Measurements from ENCODE around the gene DCDC1. TPM values are rescaled to one million over a fixed set of nuclear protein-coding genes. Genes with fewer than 3 reads are reported as not detected.

Gene DCDC1
- total and polyA plus RNA-seq, 12 donors, result 0.07 to 1.5 (median 0.29) TPM; not detected in 1

GRCh38 chr11:30855383-30856006 lies 514.0 kb downstream of the DCDC1 start:
- H3K27ac ChIP-seq, result no peak overlapping the region
- DNase-seq, result no peak
- intact Hi-C loops (cut with DNase I), result loop anchor here (5.0 to 10.0 kb wide), 2 partner anchors 508 to 511 kb away; no protein-coding TSS in a partner anchor
- TF ChIP-seq, protein P1, sequence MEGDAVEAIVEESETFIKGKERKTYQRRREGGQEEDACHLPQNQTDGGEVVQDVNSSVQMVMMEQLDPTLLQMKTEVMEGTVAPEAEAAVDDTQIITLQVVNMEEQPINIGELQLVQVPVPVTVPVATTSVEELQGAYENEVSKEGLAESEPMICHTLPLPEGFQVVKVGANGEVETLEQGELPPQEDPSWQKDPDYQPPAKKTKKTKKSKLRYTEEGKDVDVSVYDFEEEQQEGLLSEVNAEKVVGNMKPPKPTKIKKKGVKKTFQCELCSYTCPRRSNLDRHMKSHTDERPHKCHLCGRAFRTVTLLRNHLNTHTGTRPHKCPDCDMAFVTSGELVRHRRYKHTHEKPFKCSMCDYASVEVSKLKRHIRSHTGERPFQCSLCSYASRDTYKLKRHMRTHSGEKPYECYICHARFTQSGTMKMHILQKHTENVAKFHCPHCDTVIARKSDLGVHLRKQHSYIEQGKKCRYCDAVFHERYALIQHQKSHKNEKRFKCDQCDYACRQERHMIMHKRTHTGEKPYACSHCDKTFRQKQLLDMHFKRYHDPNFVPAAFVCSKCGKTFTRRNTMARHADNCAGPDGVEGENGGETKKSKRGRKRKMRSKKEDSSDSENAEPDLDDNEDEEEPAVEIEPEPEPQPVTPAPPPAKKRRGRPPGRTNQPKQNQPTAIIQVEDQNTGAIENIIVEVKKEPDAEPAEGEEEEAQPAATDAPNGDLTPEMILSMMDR (IDR thresholded peaks at IDR 0.05), result peak; percentile 40 to 67 (median 54)
- no peak for TF ChIP-seq POLR2A (IDR thresholded peaks at IDR 0.05)
- no peak overlapping the region for H3K4me3 ChIP-seq
- H3K36me3 ChIP-seq (replicated peaks in 1 of 2), result no peaks in the 10 kb centered on the region
- 39 to 46% (median 43%) methylated on average over 5 of the region's 5 CpGs for WGBS, 4 donors
- no peaks in the 10 kb centered on the region for H3K4me1 ChIP-seq (replicated peaks in 1 of 2)
- H3K9me3 ChIP-seq (replicated peaks in 1 of 3), result no peaks in the 10 kb centered on the region
- no peaks in the 10 kb centered on the region for H3K27me3 ChIP-seq

GRCh38 chr11:30853439-30853838 lies 516.1 kb downstream of the DCDC1 start:
- intact Hi-C loops (cut with DNase I), result loop anchor here in 1 of 2 donors (10.0 kb wide), 1 partner anchor 509 kb away; no protein-coding TSS in a partner anchor
- Histone ChIP-seq H3K27me3 (no peaks in the 10 kb centered on the region), H3K9me3 (replicated peaks in 1 of 3) (no peaks in the 10 kb centered on the region), H3K27ac (no peak overlapping the region), H3K4me1 (replicated peaks in 1 of 2) (no peaks in the 10 kb centered on the region), H3K36me3 (replicated peaks in 1 of 2) (no peaks in the 10 kb centered on the region), H3K4me3 (no peak overlapping the region)
- DNase-seq, result no peak
- TF ChIP-seq, protein P1 (IDR thresholded peaks at IDR 0.05), result no peak

GRCh38 chr11:30852645-30853044 lies 516.9 kb downstream of the DCDC1 start:
- 92 to 96% (median 95%) methylated on average over 4 of the region's 4 CpGs for WGBS, 4 donors
- Histone ChIP-seq H3K9me3 (replicated peaks in 1 of 3) (no peaks in the 10 kb centered on the region), H3K4me1 (replicated peaks in 1 of 2) (no peaks in the 10 kb centered on the region), H3K36me3 (replicated peaks in 1 of 2) (no peaks in the 10 kb centered on the region), H3K27me3 (no peaks in the 10 kb centered on the region), H3K4me3 (no peak overlapping the region), H3K27ac (no peak overlapping the region)
- intact Hi-C loops (cut with DNase I), result loop anchor here in 1 of 2 donors (10.0 kb wide), 1 partner anchor 508 kb away; no protein-coding TSS in a partner anchor
- no peak for TF ChIP-seq POLR2A (IDR thresholded peaks at IDR 0.05)
- TF ChIP-seq, protein P1 (IDR thresholded peaks at IDR 0.05), result no peak
- no peak for DNase-seq

DNA sequence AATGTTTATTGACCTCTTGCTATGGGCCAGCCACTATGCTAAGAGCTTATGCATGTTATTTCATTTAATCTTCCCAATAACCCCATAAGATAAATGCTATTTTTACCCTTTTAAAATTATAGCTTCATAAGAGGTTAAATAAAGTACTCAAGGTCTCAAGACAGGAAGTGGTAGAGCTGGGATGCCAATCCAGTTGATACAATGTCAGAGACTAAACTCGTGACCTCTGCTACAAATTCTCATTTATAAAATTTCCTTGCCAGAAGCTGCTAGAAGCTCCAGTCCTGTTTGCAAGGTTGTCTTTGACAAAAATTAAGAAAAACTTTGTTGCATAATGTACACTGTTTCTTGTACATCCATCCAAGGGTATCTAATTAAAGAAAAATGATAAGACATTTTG lies 517.4 kb downstream of the DCDC1 start:
- WGBS, 4 donors, result 49 to 69% (median 60%) methylated on average over 1 of the region's 1 CpG

More for the DNA sequence above, 517.4 kb downstream of the DCDC1 start:
- Histone ChIP-seq H3K27ac (no peak overlapping the region), H3K4me1 (replicated peaks in 1 of 2) (no peaks in the 10 kb centered on the region), H3K36me3 (replicated peaks in 1 of 2) (no peaks in the 10 kb centered on the region), H3K4me3 (no peak overlapping the region), H3K9me3 (replicated peaks in 1 of 3) (no peaks in the 10 kb centered on the region), H3K27me3 (no peaks in the 10 kb centered on the region)
- TF ChIP-seq, protein P1 (IDR thresholded peaks at IDR 0.05), result no peak
- no peak for TF ChIP-seq POLR2A (IDR thresholded peaks at IDR 0.05)
- no peak for DNase-seq
- intact Hi-C loops (cut with DNase I), result loop anchor here in 1 of 2 donors (10.0 kb wide), 1 partner anchor 507 kb away; no protein-coding TSS in a partner anchor

Measured in adrenal gland (tissue), 12 donors.